NCI-H69 (cell line): ENCODE results near the gene MVB12B.

Experiments
- DNase-seq: peaks from one replicate; lab custom pipeline; 2025; lab: John Stamatoyannopoulos, UW

MVB12B gene

GRCh38 chr9:126386088-126386487 is 59.5 kb downstream of the MVB12B start:
- peak; percentile 42 for DNase-seq

GRCh38 chr9:126386776-126387175 is 60.1 kb downstream of the MVB12B start:
- DNase-seq: no peak

- peak; percentile 86 for DNase-seq
These were observed 62.5 kb downstream of the MVB12B start for GRCh38 chr9:126388964-126389708.

- peak; percentile 89 for DNase-seq
These were observed 63.4 kb downstream of the MVB12B start for GRCh38 chr9:126389992-126390391.

GRCh38 chr9:126390923-126391322 is 64.3 kb downstream of the MVB12B start:
- no peak for DNase-seq

GRCh38 chr9:126391713-126392661 is 65.4 kb downstream of the MVB12B start:
- DNase-seq: no peak

- DNase-seq: no peak
These were observed 66.2 kb downstream of the MVB12B start for GRCh38 chr9:126392662-126393371.

GRCh38 chr9:126393876-126394275 is 67.2 kb downstream of the MVB12B start:
- DNase-seq: no peak

GRCh38 chr9:126394802-126395201 is 68.2 kb downstream of the MVB12B start:
- no peak for DNase-seq

- DNase-seq: peak; percentile 41
These were observed 69.0 kb downstream of the MVB12B start for GRCh38 chr9:126395439-126396212.

- DNase-seq: no peak
These were observed 70.4 kb downstream of the MVB12B start for GRCh38 chr9:126397056-126397455.

- peak; percentile 72 for DNase-seq
These were observed 71.9 kb downstream of the MVB12B start for GRCh38 chr9:126398403-126399058.

- no peak for DNase-seq
These were observed 72.6 kb downstream of the MVB12B start for GRCh38 chr9:126399251-126399650.

GRCh38 chr9:126399789-126400188 is 73.2 kb downstream of the MVB12B start:
- DNase-seq: no peak

- DNase-seq: no peak
These were observed 73.9 kb downstream of the MVB12B start for GRCh38 chr9:126400571-126400970.

GRCh38 chr9:126401107-126401506 is 74.5 kb downstream of the MVB12B start:
- DNase-seq: no peak

- DNase-seq: no peak
These were observed 75.0 kb downstream of the MVB12B start for GRCh38 chr9:126401581-126401980.

- no peak for DNase-seq
These were observed 76.8 kb downstream of the MVB12B start for GRCh38 chr9:126403397-126403796.

GRCh38 chr9:126404459-126404858 is 77.8 kb downstream of the MVB12B start:
- no peak for DNase-seq

GRCh38 chr9:126406075-126406667 is 79.5 kb downstream of the MVB12B start:
- no peak for DNase-seq
